ENCODE results near the gene MARCHF9.

GRCh38 chr12:57739914-57740538 is 14.9 kb upstream of the MARCHF9 start:
- no peak for TF ChIP-seq CTCF (IDR thresholded peaks at IDR 0.05; ENCODE audit: insufficient read depth, low read length, poor library complexity, severe bottlenecking)
- TF ChIP-seq EZH2phosphoT487 (conservative IDR thresholded peaks at IDR 0.05; ENCODE audit: low read length) = no peak
